ENCODE results near the gene ADISSP.

The ADISSP gene

DNA sequence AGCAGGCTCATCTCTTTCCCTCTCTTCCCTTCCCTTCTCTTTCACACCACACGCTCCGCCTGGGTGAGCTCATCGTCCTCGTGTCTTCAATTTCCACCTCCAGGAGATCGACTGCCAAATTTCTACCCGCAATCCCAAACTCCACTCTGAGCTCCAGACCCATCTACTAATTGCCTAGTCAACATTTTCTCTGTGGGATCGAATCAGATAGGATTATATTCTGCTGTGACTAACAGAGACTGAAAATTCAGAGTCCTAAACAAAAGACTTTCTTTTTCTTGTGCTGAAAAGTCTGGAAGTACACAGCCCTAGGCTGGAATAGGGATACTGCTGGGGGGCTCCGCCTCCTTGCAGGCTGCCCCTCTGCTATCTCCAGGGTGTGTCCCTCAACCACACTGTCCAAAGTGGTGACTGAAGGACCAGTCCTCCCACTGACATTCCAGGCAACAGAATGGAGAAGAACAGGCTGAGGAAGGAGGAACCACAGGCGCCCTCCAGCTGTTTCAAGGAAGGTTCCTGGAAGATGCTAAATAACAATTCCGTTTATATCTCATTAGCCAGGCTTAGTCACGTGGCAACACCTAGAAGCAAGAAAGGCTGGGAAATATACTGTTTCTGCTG, 40.0 kb downstream of the ADISSP start:
- no peak overlapping the region for H3K4me3 Mint-ChIP-seq
- peaks cover 5% of the 10 kb centered on the region for H3K9me3 Mint-ChIP-seq
- H3K27ac Mint-ChIP-seq: no peak overlapping the region
- TF ChIP-seq, protein P1, sequence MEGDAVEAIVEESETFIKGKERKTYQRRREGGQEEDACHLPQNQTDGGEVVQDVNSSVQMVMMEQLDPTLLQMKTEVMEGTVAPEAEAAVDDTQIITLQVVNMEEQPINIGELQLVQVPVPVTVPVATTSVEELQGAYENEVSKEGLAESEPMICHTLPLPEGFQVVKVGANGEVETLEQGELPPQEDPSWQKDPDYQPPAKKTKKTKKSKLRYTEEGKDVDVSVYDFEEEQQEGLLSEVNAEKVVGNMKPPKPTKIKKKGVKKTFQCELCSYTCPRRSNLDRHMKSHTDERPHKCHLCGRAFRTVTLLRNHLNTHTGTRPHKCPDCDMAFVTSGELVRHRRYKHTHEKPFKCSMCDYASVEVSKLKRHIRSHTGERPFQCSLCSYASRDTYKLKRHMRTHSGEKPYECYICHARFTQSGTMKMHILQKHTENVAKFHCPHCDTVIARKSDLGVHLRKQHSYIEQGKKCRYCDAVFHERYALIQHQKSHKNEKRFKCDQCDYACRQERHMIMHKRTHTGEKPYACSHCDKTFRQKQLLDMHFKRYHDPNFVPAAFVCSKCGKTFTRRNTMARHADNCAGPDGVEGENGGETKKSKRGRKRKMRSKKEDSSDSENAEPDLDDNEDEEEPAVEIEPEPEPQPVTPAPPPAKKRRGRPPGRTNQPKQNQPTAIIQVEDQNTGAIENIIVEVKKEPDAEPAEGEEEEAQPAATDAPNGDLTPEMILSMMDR (IDR thresholded peaks at IDR 0.05): no peak
- no peak for DNase-seq
- peaks cover 48% of the 10 kb centered on the region for H3K27me3 Mint-ChIP-seq (ENCODE audit: low read depth, poor library complexity)
- H3K36me3 Mint-ChIP-seq (ENCODE audit: low read depth): no peaks in the 10 kb centered on the region
- H3K4me1 Mint-ChIP-seq: peaks cover 35% of the 10 kb centered on the region

DNA sequence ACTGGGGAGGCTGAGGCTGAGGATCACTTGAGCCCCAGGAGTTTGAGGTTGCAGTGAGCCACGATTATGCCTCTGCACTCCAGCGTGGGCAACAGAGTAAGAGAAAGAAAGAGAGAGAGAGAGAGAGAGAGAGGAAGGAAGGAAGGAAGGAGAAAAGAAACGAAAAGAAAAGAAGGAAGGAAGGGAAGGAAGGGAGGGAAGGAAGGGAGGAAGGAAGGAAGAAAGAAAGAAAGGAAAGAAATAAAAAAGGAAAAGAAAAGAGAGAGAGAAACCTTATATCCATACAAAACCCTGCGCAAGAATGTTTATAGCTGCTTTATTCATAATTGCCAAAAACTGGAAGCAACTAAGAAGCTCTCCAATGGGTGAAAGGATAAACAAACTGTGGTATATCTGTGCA, 43.2 kb downstream of the ADISSP start:
- Mint-ChIP-seq H3K4me3 (no peak overlapping the region), H3K27ac (no peak overlapping the region), H3K9me3 (peaks cover 5% of the 10 kb centered on the region), H3K4me1 (peaks cover 15% of the 10 kb centered on the region), H3K36me3 (ENCODE audit: low read depth) (no peaks in the 10 kb centered on the region), H3K27me3 (ENCODE audit: low read depth, poor library complexity) (peaks cover 47% of the 10 kb centered on the region)
- DNase-seq: no peak
- TF ChIP-seq, protein P1 (IDR thresholded peaks at IDR 0.05): no peak

DNA sequence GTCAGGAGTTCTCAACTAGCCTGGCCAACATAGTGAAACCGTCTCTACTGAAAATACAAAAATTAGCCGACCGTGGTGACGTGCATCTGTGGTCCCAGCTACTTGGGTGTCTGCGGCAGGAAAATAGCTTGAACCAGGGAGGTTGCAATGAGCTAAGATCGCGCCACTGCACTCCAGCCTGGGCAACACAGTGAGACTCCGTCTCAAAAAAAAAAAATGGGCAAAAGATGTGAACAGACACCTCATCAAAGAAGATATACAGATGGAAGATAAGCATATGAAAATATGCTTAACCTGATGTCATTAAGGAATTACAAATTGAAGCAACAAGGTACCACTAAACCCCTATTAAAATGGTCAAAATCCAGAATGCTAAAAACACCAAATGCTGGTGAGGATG, 44.3 kb downstream of the ADISSP start:
- Mint-ChIP-seq H3K27me3 (ENCODE audit: low read depth, poor library complexity) (peaks cover 41% of the 10 kb centered on the region), H3K27ac (no peak overlapping the region), H3K9me3 (peaks cover 5% of the 10 kb centered on the region), H3K36me3 (ENCODE audit: low read depth) (no peaks in the 10 kb centered on the region), H3K4me3 (no peak overlapping the region), H3K4me1 (peaks cover 15% of the 10 kb centered on the region)
- TF ChIP-seq, protein P1 (IDR thresholded peaks at IDR 0.05): no peak
- no peak for DNase-seq

DNA sequence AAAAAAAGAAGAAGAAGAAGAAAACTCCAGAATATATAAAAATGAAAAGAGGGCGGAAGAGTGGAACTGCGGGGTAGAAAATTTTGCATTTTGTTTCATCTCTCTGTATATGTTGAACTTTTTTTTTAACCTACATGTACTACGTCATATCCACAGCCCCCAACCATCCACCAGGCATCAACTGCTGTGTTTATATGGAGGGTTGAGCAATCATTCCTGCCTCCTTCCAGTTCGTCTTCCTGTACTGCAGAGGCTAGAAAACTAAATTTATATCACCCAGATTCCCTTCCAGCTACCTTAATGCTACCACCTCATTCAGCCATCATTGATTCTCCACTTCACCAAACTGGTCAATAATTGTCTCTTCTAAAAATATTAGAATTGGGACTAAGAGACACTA, 45.6 kb downstream of the ADISSP start:
- Mint-ChIP-seq H3K36me3 (ENCODE audit: low read depth) (no peaks in the 10 kb centered on the region), H3K4me1 (peaks cover under 1% of the 10 kb centered on the region), H3K27ac (no peak overlapping the region), H3K27me3 (ENCODE audit: low read depth, poor library complexity) (peaks cover 27% of the 10 kb centered on the region), H3K4me3 (no peak overlapping the region), H3K9me3 (peaks cover 5% of the 10 kb centered on the region)
- no peak for DNase-seq
- TF ChIP-seq, protein P1 (IDR thresholded peaks at IDR 0.05): no peak

DNA sequence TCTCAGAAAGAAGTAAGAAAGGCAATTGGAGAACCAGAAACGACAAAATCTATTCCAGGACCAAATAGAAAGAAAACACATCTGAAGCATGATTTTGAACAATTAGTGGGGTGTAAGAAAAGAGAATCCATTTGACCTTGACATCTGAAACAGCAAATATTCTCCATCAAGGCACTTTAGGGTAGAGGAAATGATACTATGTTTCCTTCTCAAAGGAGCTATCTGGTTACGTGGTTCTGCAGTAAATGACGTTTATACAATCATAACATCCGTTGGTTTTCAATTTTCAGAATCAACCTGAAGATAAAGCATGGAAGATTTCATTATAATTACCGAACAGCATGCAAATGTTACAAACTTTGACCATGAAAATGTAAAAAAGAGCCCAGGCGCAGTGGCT, 46.9 kb downstream of the ADISSP start:
- Mint-ChIP-seq H3K27ac (no peak overlapping the region), H3K4me3 (no peak overlapping the region), H3K27me3 (ENCODE audit: low read depth, poor library complexity) (peaks cover 24% of the 10 kb centered on the region)

DNA sequence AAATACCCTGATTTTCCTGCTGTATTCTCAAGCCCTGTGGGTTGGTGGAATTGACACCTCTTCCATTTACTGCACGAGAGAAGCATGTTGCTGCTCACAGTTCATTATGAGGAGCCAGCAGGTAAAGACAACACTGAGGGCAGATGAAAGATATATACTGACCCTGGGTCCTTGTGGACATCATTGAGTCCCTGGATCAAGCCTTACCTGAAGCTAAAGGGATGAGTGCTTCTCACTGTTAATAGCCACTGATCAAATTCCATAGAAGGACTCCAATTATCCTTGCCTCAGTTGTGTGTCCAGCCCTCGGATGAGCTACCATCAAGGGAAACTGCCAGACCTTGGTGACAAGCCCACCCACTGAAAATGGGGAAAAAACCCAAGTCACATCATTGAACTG, 47.5 kb downstream of the ADISSP start:
- H3K36me3 Mint-ChIP-seq (ENCODE audit: low read depth): no peaks in the 10 kb centered on the region
- peaks cover 5% of the 10 kb centered on the region for H3K9me3 Mint-ChIP-seq
- H3K4me3 Mint-ChIP-seq: no peak overlapping the region
- TF ChIP-seq, protein P1 (IDR thresholded peaks at IDR 0.05): no peak
- peaks cover 25% of the 10 kb centered on the region for H3K27me3 Mint-ChIP-seq (ENCODE audit: low read depth, poor library complexity)
- no peaks in the 10 kb centered on the region for H3K4me1 Mint-ChIP-seq
- DNase-seq: no peak
- H3K27ac Mint-ChIP-seq: no peak overlapping the region

More for the DNA sequence above, 46.9 kb downstream of the ADISSP start:
- peaks cover 5% of the 10 kb centered on the region for H3K9me3 Mint-ChIP-seq
- TF ChIP-seq, protein P1 (IDR thresholded peaks at IDR 0.05): no peak
- no peaks in the 10 kb centered on the region for H3K36me3 Mint-ChIP-seq (ENCODE audit: low read depth)
- DNase-seq: no peak
- H3K4me1 Mint-ChIP-seq: no peaks in the 10 kb centered on the region
